ENCODE data around the gene GDI1. TPM values are rescaled to one million over a fixed set of nuclear protein-coding genes. Genes with fewer than 3 reads are reported as not detected.

The GDI1 gene
- total RNA-seq, 3 donors from 2014 or later (not counting 1 experiment from before 2014, with no cell fraction given), result 138 to 174 (median 140) TPM

DNA sequence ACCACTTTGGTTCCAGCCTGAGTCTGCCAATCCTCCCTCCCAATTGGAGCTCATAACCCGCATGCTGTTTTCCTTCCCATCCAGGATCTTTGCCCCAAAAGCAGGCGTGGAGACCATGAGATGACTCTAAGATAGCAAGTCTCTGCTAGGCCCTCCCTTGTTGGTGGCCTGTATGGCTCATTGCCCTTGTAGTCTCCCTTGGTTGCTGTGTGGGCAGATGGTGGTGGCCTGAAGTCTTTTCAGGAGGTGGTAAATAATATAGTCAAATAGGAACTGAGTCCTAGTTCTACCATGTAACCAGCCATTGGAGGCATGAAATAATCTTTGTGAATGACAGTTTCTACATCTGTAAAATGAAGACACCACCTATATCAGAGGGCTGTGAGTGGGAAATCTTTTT lies 7.2 kb upstream of the GDI1 start:
- H3K36me3 Mint-ChIP-seq, result no peaks in the 10 kb centered on the region

DNA sequence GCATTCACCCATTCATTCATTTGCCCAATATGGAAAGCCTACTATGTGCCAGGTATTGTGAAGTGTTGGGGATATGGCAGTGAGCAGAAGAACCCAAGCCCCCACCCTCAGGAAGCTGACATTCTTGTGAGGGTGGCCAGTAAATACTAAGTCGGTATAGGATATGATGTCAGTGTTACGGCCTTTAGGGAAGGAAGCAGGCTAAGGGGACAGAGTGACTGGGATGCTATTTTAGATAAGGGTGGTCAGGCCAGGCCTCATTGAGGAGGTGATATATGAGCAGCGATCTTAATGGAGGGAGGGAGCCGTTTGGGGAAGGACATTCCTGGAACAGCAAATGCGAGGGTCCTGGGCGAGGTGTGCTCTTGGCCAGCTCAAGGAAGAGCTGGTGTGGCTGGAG lies 6.5 kb upstream of the GDI1 start:
- peaks cover 22 to 25% of the 10 kb centered on the region in 2 donors for H3K4me1 Mint-ChIP-seq
- ATAC-seq, result no peak
- Histone ChIP-seq H3K36me3 (ENCODE audit: control insufficient read depth, insufficient read depth, low read length) (peaks cover 20% of the 10 kb centered on the region), H3K4me3 (ENCODE audit: low read length) (no peak overlapping the region), H3K27ac (ENCODE audit: low read length) (peak overlapping the region; percentile 15), H3K4me1 (ENCODE audit: control insufficient read depth, insufficient read depth, low read length) (peaks cover 37% of the 10 kb centered on the region), H3K9me3 (ENCODE audit: control insufficient read depth, insufficient read depth, low read length) (no peaks in the 10 kb centered on the region), H3K27me3 (ENCODE audit: control insufficient read depth, insufficient read depth, low read length) (no peaks in the 10 kb centered on the region)
- H3K4me3 Mint-ChIP-seq, result peak overlapping the region; percentile 22
- WGBS (ENCODE audit: insufficient coverage), result 58% methylated on average over 6 of the region's 6 CpGs
- H3K36me3 Mint-ChIP-seq, result no peaks in the 10 kb centered on the region
- TF ChIP-seq, protein P1, sequence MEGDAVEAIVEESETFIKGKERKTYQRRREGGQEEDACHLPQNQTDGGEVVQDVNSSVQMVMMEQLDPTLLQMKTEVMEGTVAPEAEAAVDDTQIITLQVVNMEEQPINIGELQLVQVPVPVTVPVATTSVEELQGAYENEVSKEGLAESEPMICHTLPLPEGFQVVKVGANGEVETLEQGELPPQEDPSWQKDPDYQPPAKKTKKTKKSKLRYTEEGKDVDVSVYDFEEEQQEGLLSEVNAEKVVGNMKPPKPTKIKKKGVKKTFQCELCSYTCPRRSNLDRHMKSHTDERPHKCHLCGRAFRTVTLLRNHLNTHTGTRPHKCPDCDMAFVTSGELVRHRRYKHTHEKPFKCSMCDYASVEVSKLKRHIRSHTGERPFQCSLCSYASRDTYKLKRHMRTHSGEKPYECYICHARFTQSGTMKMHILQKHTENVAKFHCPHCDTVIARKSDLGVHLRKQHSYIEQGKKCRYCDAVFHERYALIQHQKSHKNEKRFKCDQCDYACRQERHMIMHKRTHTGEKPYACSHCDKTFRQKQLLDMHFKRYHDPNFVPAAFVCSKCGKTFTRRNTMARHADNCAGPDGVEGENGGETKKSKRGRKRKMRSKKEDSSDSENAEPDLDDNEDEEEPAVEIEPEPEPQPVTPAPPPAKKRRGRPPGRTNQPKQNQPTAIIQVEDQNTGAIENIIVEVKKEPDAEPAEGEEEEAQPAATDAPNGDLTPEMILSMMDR (IDR thresholded peaks at IDR 0.05), result no peak
- no peak for DNase-seq
- intact Hi-C loops (cut with micrococcal nuclease), result no loop called here
- H3K27ac Mint-ChIP-seq, result peak overlapping the region in 1 of 2 donors; percentile 55
- H3K9me3 Mint-ChIP-seq, result no peaks in the 10 kb centered on the region
- no peaks in the 10 kb centered on the region for H3K27me3 Mint-ChIP-seq (ENCODE audit: low read depth in 2 of 2)

More for the DNA sequence above, 7.2 kb upstream of the GDI1 start:
- Mint-ChIP-seq H3K27me3 (ENCODE audit: low read depth in 2 of 2) (no peaks in the 10 kb centered on the region), H3K4me3 (peak overlapping the region; percentile 86), H3K27ac (no peak overlapping the region), H3K9me3 (no peaks in the 10 kb centered on the region), H3K4me1 (peaks cover 22 to 25% of the 10 kb centered on the region in 2 donors)
- Histone ChIP-seq H3K27me3 (ENCODE audit: control insufficient read depth, insufficient read depth, low read length) (no peaks in the 10 kb centered on the region), H3K4me1 (ENCODE audit: control insufficient read depth, insufficient read depth, low read length) (peaks cover 37% of the 10 kb centered on the region), H3K36me3 (ENCODE audit: control insufficient read depth, insufficient read depth, low read length) (peaks cover 14% of the 10 kb centered on the region), H3K4me3 (ENCODE audit: low read length) (no peak overlapping the region), H3K9me3 (ENCODE audit: control insufficient read depth, insufficient read depth, low read length) (no peaks in the 10 kb centered on the region), H3K27ac (ENCODE audit: low read length) (no peak overlapping the region)
- TF ChIP-seq, protein P1 (IDR thresholded peaks at IDR 0.05), result no peak
- DNase-seq (peak in 1 of 2 donors; percentile 1), ATAC-seq (no peak)
- WGBS (ENCODE audit: insufficient coverage), result 92% methylated on average over 2 of the region's 2 CpGs
- intact Hi-C loops (cut with micrococcal nuclease), result loop anchor here (5.0 kb wide), 1 partner anchor 48 kb away; the partner anchor contains the start of gene LAGE3

DNA sequence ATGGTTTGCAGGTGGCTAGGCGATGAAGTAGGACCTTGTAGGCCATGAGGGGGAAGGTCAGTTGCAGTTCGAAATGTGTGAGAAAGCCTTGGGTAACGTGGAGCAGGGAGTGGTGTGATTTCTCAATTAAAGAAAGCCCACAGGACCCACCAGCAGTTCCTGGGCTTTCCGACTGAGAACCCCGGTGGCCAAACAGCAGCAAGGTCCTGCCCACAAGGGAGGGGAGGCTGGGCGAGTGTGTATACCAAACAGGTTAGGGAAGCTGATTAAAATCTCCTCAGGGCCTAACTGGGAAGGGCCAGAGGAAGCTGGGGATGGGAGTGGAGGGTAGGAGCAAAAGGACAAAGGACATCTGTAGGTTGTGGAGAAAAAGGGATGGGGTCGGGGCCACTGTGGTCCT lies 6.0 kb upstream of the GDI1 start:
- DNase-seq, result no peak
- H3K27me3 ChIP-seq (ENCODE audit: control insufficient read depth, insufficient read depth, low read length), result no peaks in the 10 kb centered on the region
- WGBS (ENCODE audit: insufficient coverage), result 48% methylated on average over 7 of the region's 7 CpGs

More for the DNA sequence above, 6.0 kb upstream of the GDI1 start:
- Histone ChIP-seq H3K36me3 (ENCODE audit: control insufficient read depth, insufficient read depth, low read length) (peaks cover 24% of the 10 kb centered on the region), H3K4me3 (ENCODE audit: low read length) (no peak overlapping the region), H3K4me1 (ENCODE audit: control insufficient read depth, insufficient read depth, low read length) (peaks cover 37% of the 10 kb centered on the region), H3K27ac (ENCODE audit: low read length) (peak overlapping the region; percentile 15), H3K9me3 (ENCODE audit: control insufficient read depth, insufficient read depth, low read length) (no peaks in the 10 kb centered on the region)
- Mint-ChIP-seq H3K4me3 (no peak overlapping the region), H3K4me1 (peaks cover 23 to 25% of the 10 kb centered on the region in 2 donors), H3K36me3 (no peaks in the 10 kb centered on the region), H3K27me3 (ENCODE audit: low read depth in 2 of 2) (no peaks in the 10 kb centered on the region), H3K27ac (peak overlapping the region in 1 of 2 donors; percentile 55), H3K9me3 (no peaks in the 10 kb centered on the region)
- TF ChIP-seq, protein P1 (IDR thresholded peaks at IDR 0.05), result no peak
- intact Hi-C loops (cut with micrococcal nuclease), result no loop called here
- no peak for ATAC-seq

All from natural killer cell (primary cell).